B cell (primary cell): Measurements from ENCODE around the gene UBL5.

Experiments
- CTCF ChIP-seq: fragments of 200-600 bp; IDR thresholded peaks from one replicate; pipeline ENCODE4 v1.8.0; 2022; ENCODE audit warnings: antibody characterized with exemption, mild to moderate bottlenecking
- EZH2 ChIP-seq: IDR thresholded peaks from 2 replicates; pipeline ENCODE4 v1.6.1; 2012; ENCODE audit warnings: borderline replicate concordance, low read depth, mild to moderate bottlenecking, moderate library complexity, low read length; ENCODE audit not compliant: insufficient read depth, poor library complexity, severe bottlenecking

GRCh38 chr19:9871626-9872338, 44.1 kb downstream of the UBL5 start:
- no peak for TF ChIP-seq CTCF
- no peak for TF ChIP-seq EZH2
